Urothelium cell line (cell line): ENCODE data around the gene PTPRO.

Experiments used
- DNase-seq: peaks from one replicate; pipeline ENCODE4 v3.0.0; 2011; ENCODE audit warnings: low spot score, mixed read lengths
- FAIRE-seq: peaks from 2 replicates; lab custom pipeline; 2011; peaks lifted over from hg19 to GRCh38; lab: Jason Lieb, UNC

The PTPRO gene

DNA sequence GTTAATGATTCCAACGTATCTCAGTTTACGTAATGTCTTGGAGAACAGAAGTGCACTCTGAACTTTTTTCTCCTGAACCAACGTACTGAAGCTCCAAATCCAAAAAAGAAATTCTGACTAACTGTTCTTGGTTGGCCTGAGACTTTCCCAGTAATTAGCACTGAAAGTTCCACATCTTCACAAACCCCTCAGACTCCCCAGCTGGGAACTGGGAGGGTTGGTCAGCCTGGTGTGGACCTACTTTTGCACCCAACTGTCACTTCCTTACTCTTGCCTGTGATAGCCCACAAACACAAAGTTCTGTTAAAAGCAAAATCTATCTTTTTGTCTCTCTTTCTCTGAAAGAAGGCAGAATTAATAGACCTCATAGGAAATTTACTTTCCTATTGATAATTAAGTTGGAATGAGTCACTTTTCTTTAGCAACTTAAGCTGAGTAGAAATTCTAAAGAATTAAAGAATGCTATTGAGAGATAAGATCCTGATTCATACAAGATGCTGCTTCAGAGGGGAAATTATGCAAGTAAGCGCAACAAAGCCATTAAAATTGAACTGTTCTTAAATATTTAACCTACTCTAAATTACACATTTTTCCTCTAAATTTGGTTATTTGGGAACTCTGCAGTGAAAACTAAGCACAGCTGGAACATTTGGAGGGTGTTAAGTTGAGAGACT, 311.8 kb downstream of the PTPRO start:
- DNase-seq (no peak), FAIRE-seq (no peak)

- no peak for DNase-seq
- no peak for FAIRE-seq
These were observed 314.0 kb downstream of the PTPRO start for GRCh38 chr12:15636060-15636890.

DNA sequence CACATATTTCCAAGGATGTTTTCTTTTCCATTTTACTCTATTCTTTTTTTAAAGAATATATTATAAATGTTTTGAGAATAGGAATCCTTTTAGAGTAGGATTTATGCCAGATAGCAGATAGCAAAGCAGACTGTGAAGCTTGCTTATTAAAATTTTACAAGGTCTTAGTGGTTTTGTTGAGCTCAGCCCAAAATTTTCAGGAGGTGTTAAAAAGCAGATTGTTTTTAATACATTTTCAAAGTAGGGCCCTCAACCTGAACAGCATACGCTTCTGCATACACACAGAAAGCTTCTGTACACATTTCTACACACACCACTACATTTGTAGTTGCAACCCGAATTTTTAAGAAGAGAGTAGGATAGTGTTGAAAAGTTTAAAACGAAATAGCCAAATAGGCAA, 315.9 kb downstream of the PTPRO start:
- DNase-seq (no peak), FAIRE-seq (no peak)

DNA sequence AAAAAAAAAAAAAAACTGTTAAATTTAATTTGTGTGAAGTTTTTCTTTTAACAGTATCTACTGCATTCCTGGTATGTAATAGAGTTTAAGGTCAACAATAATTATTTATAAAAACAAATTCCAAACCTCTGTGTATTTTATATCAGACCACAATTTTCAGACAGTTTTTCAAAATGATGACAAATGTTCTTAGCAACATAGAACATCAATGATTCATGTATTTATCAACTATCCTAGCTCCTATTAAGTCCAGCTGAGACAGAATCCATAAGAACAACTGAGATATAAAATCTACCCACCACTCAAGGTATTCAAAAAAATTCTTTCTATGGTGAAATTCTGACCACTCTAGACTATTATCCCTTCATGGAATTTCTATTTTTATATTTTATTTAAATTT, 322.4 kb downstream of the PTPRO start:
- no peak for FAIRE-seq
- DNase-seq, result no peak

GRCh38 chr12:15646581-15646980, 324.3 kb downstream of the PTPRO start:
- no peak for DNase-seq
- FAIRE-seq, result no peak
